ENCODE measurements around the gene GHR. TPM values are rescaled to one million over a fixed set of nuclear protein-coding genes. Genes with fewer than 3 reads are reported as not detected.
A peak's percentile ranks its signal among the peaks of the same experiment; 100 is the strongest.

GHR gene
- total and polyA plus RNA-seq, 4 donors: 2.9 to 17.1 (median 8.6) TPM

DNA sequence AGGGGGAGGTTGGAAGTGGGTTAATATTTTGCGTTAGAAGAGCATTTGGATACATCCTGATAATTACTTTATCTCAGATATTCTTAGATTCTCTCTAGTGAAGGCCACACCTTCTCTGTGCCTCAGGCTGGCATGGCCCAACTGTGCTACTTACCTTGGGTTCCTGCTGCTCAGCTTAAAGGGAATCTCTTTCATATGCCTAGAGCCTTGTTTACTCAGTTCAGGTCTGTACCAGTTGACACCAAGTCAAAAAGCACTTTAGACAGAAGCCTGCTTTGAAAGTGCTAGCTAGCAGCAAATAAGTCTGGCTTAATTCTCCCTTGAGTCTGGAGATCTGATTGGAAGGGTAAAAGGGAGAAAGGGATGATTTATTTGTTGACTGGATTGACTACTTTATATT, 74.8 kb downstream of the GHR start:
- Histone ChIP-seq H3K4me3 (ENCODE audit: low read length in 2 of 2) (no peak overlapping the region), H3K9me3 (ENCODE audit: control insufficient read depth, low read length) (no peaks in the 10 kb centered on the region), H3K36me3 (ENCODE audit: control insufficient read depth in 1 of 2, insufficient read depth in 2 of 2, low read length in 1 of 2) (no peaks in the 10 kb centered on the region), H3K4me1 (ENCODE audit: control insufficient read depth in 1 of 2, insufficient read depth in 2 of 2, low read length in 2 of 2) (peaks cover 0 to 3% of the 10 kb centered on the region in 2 donors), H3K27ac (ENCODE audit: low read depth in 1 of 2, low read length in 2 of 2) (no peak overlapping the region), H3K27me3 (ENCODE audit: control insufficient read depth in 1 of 2, insufficient read depth in 2 of 2, low read length in 1 of 2) (no peaks in the 10 kb centered on the region)
- no peak for ATAC-seq (ENCODE audit: low FRiP score)
- WGBS, 2 donors: 84 to 94% methylated on average over 1 of the region's 1 CpG
- no peak for DNase-seq
- intact Hi-C loops (cut with DNase I): no loop called here

GRCh38 chr5:42499016-42499415, 75.8 kb downstream of the GHR start:
- no peaks in the 10 kb centered on the region for H3K36me3 ChIP-seq (ENCODE audit: control insufficient read depth in 1 of 2, insufficient read depth in 2 of 2, low read length in 1 of 2)
- H3K9me3 ChIP-seq (ENCODE audit: control insufficient read depth, low read length): no peaks in the 10 kb centered on the region
- no peak overlapping the region for H3K27ac ChIP-seq (ENCODE audit: low read depth in 1 of 2, low read length in 2 of 2)
- no peak overlapping the region for H3K4me3 ChIP-seq (ENCODE audit: low read length in 2 of 2)
- ATAC-seq (ENCODE audit: low FRiP score): no peak
- 84 to 85% methylated on average over 3 of the region's 3 CpGs for WGBS, 2 donors
- intact Hi-C loops (cut with DNase I): no loop called here
- H3K4me1 ChIP-seq (ENCODE audit: control insufficient read depth in 1 of 2, insufficient read depth in 2 of 2, low read length in 2 of 2): peaks cover under 1 to 3% of the 10 kb centered on the region in 2 donors
- H3K27me3 ChIP-seq (ENCODE audit: control insufficient read depth in 1 of 2, insufficient read depth in 2 of 2, low read length in 1 of 2): no peaks in the 10 kb centered on the region
- DNase-seq: no peak

DNA sequence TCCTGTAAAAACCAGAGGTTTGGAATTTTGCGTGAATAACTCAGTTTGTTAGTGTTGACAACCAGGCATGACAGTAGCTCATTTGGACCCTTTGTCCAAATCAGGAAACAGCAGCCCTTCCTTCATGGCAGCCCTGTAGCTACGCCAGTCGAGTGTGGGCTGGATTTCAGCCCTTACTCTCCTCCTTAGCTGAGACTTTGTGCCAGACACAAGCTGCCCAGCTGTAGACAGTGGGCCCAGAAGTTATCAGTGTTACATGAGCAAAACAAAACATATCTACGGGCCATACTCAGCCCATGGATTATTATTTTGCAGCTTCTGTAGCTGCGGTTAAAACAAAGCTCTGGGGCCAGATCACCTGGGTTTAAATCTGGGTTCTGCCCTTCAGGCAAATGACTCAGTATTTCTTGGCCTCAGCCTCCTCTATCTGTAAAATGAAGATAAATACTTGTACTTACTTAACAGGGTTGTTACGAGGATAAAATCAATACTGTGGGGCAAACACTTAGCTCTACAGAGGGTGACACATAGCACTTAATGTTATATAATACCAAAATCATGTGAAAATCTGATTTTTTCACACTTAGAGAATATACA, 76.9 kb downstream of the GHR start:
- no peak for ATAC-seq (ENCODE audit: low FRiP score)
- WGBS, 2 donors: 13 to 29% methylated on average over 6 of the region's 6 CpGs
- H3K27ac ChIP-seq (ENCODE audit: low read depth in 1 of 2, low read length in 2 of 2): no peak overlapping the region

GRCh38 chr5:42502613-42503470, 79.6 kb downstream of the GHR start:
- Histone ChIP-seq H3K27me3 (ENCODE audit: control insufficient read depth in 1 of 2, insufficient read depth in 2 of 2, low read length in 1 of 2) (no peaks in the 10 kb centered on the region), H3K4me1 (ENCODE audit: control insufficient read depth in 1 of 2, insufficient read depth in 2 of 2, low read length in 2 of 2) (peaks cover 3 to 8% of the 10 kb centered on the region in 2 donors), H3K36me3 (ENCODE audit: control insufficient read depth in 1 of 2, insufficient read depth in 2 of 2, low read length in 1 of 2) (no peaks in the 10 kb centered on the region), H3K9me3 (ENCODE audit: control insufficient read depth, low read length) (no peaks in the 10 kb centered on the region), H3K27ac (ENCODE audit: low read depth in 1 of 2, low read length in 2 of 2) (no peak overlapping the region), H3K4me3 (ENCODE audit: low read length in 2 of 2) (no peak overlapping the region)
- DNase-seq (no peak), ATAC-seq (ENCODE audit: low FRiP score) (no peak)
- WGBS, 2 donors: 92 to 94% methylated on average over 2 of the region's 2 CpGs
- intact Hi-C loops (cut with DNase I): no loop called here

More for the DNA sequence above, 76.9 kb downstream of the GHR start:
- Histone ChIP-seq H3K4me3 (ENCODE audit: low read length in 2 of 2) (no peak overlapping the region), H3K9me3 (ENCODE audit: control insufficient read depth, low read length) (no peaks in the 10 kb centered on the region), H3K36me3 (ENCODE audit: control insufficient read depth in 1 of 2, insufficient read depth in 2 of 2, low read length in 1 of 2) (no peaks in the 10 kb centered on the region), H3K27me3 (ENCODE audit: control insufficient read depth in 1 of 2, insufficient read depth in 2 of 2, low read length in 1 of 2) (no peaks in the 10 kb centered on the region), H3K4me1 (ENCODE audit: control insufficient read depth in 1 of 2, insufficient read depth in 2 of 2, low read length in 2 of 2) (peaks cover 3% of the 10 kb centered on the region in 2 donors)
- intact Hi-C loops (cut with DNase I): no loop called here
- no peak for DNase-seq

DNA sequence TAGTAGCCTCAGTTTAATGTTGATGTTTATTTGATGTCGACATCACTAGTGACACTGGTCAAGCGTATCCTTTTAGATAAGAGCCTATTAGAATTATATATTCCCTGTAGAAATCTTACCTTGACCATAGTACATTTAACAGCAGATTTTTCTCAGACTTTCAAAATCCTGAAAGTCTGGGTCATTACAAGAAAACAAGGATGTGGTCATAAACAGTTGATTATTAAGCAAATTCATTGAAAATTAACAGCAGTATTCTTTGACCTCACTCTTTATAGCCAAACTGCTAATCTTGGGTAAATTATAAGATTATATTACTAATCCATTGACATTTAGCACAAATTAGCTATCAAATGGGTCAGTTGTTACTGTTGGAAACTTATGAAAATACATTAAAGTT, 83.4 kb downstream of the GHR start:
- Histone ChIP-seq H3K27me3 (ENCODE audit: control insufficient read depth in 1 of 2, insufficient read depth in 2 of 2, low read length in 1 of 2) (no peaks in the 10 kb centered on the region), H3K9me3 (ENCODE audit: control insufficient read depth, low read length) (no peaks in the 10 kb centered on the region), H3K36me3 (ENCODE audit: control insufficient read depth in 1 of 2, insufficient read depth in 2 of 2, low read length in 1 of 2) (no peaks in the 10 kb centered on the region), H3K4me1 (ENCODE audit: control insufficient read depth in 1 of 2, insufficient read depth in 2 of 2, low read length in 2 of 2) (peaks cover 0 to 17% of the 10 kb centered on the region in 2 donors), H3K27ac (ENCODE audit: low read depth in 1 of 2, low read length in 2 of 2) (no peak overlapping the region), H3K4me3 (ENCODE audit: low read length in 2 of 2) (no peak overlapping the region)
- 97% methylated on average over 2 of the region's 2 CpGs for WGBS, 2 donors
- no peak for DNase-seq
- ATAC-seq (ENCODE audit: low FRiP score): no peak
- intact Hi-C loops (cut with DNase I): no loop called here

GRCh38 chr5:42507451-42508097, 84.3 kb downstream of the GHR start:
- H3K9me3 ChIP-seq (ENCODE audit: control insufficient read depth, low read length): no peaks in the 10 kb centered on the region
- no peak for DNase-seq
- WGBS, 2 donors: 46 to 57% methylated on average over 5 of the region's 5 CpGs
- H3K4me1 ChIP-seq (ENCODE audit: control insufficient read depth in 1 of 2, insufficient read depth in 2 of 2, low read length in 2 of 2): peaks cover 0 to 17% of the 10 kb centered on the region in 2 donors
- H3K4me3 ChIP-seq (ENCODE audit: low read length in 2 of 2): no peak overlapping the region
- H3K27ac ChIP-seq (ENCODE audit: low read depth in 1 of 2, low read length in 2 of 2): no peak overlapping the region
- peak; percentile 41 for ATAC-seq (ENCODE audit: low FRiP score)
- no peaks in the 10 kb centered on the region for H3K27me3 ChIP-seq (ENCODE audit: control insufficient read depth in 1 of 2, insufficient read depth in 2 of 2, low read length in 1 of 2)
- intact Hi-C loops (cut with DNase I): no loop called here
- H3K36me3 ChIP-seq (ENCODE audit: control insufficient read depth in 1 of 2, insufficient read depth in 2 of 2, low read length in 1 of 2): no peaks in the 10 kb centered on the region

DNA sequence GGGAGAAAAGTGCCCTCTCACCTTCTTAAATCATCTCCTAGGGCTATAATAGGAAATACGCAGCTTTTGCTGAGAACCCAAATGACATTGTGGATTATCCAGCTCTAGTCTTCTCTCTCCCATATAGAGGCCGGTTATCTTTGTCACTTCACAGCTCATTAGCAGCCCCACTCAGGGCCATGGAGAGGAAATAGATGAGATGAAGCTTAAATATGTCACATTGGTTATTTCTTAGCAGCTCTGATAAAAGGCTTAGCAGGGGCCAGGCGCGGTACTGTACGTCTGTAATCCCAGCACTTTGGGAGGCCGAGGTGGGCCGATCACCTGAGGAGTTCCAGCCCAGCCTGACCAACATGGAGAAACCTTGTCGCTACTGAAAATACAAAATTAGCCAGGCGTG, 90.0 kb downstream of the GHR start:
- WGBS, 2 donors: 96 to 98% methylated on average over 9 of the region's 9 CpGs
- Histone ChIP-seq H3K4me3 (ENCODE audit: low read length in 2 of 2) (no peak overlapping the region), H3K9me3 (ENCODE audit: control insufficient read depth, low read length) (no peaks in the 10 kb centered on the region), H3K36me3 (ENCODE audit: control insufficient read depth in 1 of 2, insufficient read depth in 2 of 2, low read length in 1 of 2) (no peaks in the 10 kb centered on the region), H3K27me3 (ENCODE audit: control insufficient read depth in 1 of 2, insufficient read depth in 2 of 2, low read length in 1 of 2) (no peaks in the 10 kb centered on the region), H3K27ac (ENCODE audit: low read depth in 1 of 2, low read length in 2 of 2) (no peak overlapping the region), H3K4me1 (ENCODE audit: control insufficient read depth in 1 of 2, insufficient read depth in 2 of 2, low read length in 2 of 2) (peaks cover 0 to 15% of the 10 kb centered on the region in 2 donors)
- intact Hi-C loops (cut with DNase I): no loop called here
- no peak for ATAC-seq (ENCODE audit: low FRiP score)
- DNase-seq: no peak

- Histone ChIP-seq H3K27ac (ENCODE audit: low read depth in 1 of 2, low read length in 2 of 2) (no peak overlapping the region), H3K27me3 (ENCODE audit: control insufficient read depth in 1 of 2, insufficient read depth in 2 of 2, low read length in 1 of 2) (no peaks in the 10 kb centered on the region), H3K4me3 (ENCODE audit: low read length in 2 of 2) (no peak overlapping the region), H3K9me3 (ENCODE audit: control insufficient read depth, low read length) (no peaks in the 10 kb centered on the region), H3K4me1 (ENCODE audit: control insufficient read depth in 1 of 2, insufficient read depth in 2 of 2, low read length in 2 of 2) (peaks cover 0 to 15% of the 10 kb centered on the region in 2 donors), H3K36me3 (ENCODE audit: control insufficient read depth in 1 of 2, insufficient read depth in 2 of 2, low read length in 1 of 2) (no peaks in the 10 kb centered on the region)
- intact Hi-C loops (cut with DNase I): no loop called here
- DNase-seq: no peak
- ATAC-seq (ENCODE audit: low FRiP score): no peak
- WGBS, 2 donors: 73 to 81% methylated on average over 2 of the region's 2 CpGs
Measured at GRCh38 chr5:42514754-42515153, 91.5 kb downstream of the GHR start.
